ENCODE results near the gene MYO1B. TPM values are rescaled to one million over a fixed set of nuclear protein-coding genes. Genes with fewer than 3 reads are reported as not detected.

MYO1B gene
- polyA plus RNA-seq, 1 donor from 2014 or later, result 72.2 TPM

DNA sequence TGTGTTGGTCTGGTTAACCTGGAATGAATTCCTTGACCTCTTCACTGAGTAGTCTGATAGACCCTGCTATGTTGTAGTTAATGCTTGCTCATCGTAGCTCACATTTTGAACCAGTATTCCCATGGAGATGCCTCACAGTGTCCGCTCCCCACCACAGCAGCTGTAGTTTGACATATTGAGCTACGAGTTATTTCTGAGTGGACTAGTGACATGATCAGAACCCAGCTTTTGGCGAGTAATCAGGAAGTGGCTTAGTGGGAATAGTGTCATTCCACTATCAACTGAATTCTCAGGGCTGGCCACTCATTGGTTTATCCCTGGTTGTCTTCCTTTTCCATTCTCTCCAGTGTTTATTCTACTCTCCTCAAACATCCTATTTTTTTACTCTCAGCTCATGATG lies 102.7 kb downstream of the MYO1B start:
- Histone ChIP-seq H3K9ac (ENCODE audit: low read length) (no peak overlapping the region), H2AFZ (ENCODE audit: low read depth, low read length) (no peak overlapping the region), H3K9me2 (ENCODE audit: insufficient read depth, low read length) (no peaks in the 10 kb centered on the region), H3K27me3 (ENCODE audit: insufficient read depth, low read depth, low read length) (no peaks in the 10 kb centered on the region), H3K79me2 (replicated peaks; ENCODE audit: insufficient read depth, low read length) (peaks cover 3% of the 10 kb centered on the region), H3K4me2 (ENCODE audit: low read length) (no peak overlapping the region), H3F3A (ENCODE audit: insufficient read depth, low read length, poor library complexity, severe bottlenecking) (no peaks in the 10 kb centered on the region), H3K27ac (ENCODE audit: low read length) (no peak overlapping the region), H3K36me3 (ENCODE audit: insufficient read depth, low read length) (no peaks in the 10 kb centered on the region), H3K9me3 (ENCODE audit: low read length) (no peaks in the 10 kb centered on the region), H3K4me3 (ENCODE audit: low read length) (no peak overlapping the region), H4K20me1 (ENCODE audit: insufficient read depth) (no peaks in the 10 kb centered on the region)
- TF ChIP-seq MXI1 (conservative IDR thresholded peaks at IDR 0.05; ENCODE audit: poor library complexity, severe bottlenecking) (no peak), RAD21 (conservative IDR thresholded peaks at IDR 0.05) (no peak), EZH2 (IDR thresholded peaks at IDR 0.05; ENCODE audit: borderline replicate concordance, insufficient read depth, low read length, poor library complexity, severe bottlenecking) (no peak), POLR2AphosphoS5 (IDR thresholded peaks at IDR 0.05) (no peak), EP300 (conservative IDR thresholded peaks at IDR 0.05; ENCODE audit: poor library complexity, severe bottlenecking) (no peak), SMC3 (conservative IDR thresholded peaks at IDR 0.05; ENCODE audit: poor library complexity) (no peak), TAF1 (IDR thresholded peaks at IDR 0.05; ENCODE audit: low read depth) (no peak)
- TF ChIP-seq, protein P1, sequence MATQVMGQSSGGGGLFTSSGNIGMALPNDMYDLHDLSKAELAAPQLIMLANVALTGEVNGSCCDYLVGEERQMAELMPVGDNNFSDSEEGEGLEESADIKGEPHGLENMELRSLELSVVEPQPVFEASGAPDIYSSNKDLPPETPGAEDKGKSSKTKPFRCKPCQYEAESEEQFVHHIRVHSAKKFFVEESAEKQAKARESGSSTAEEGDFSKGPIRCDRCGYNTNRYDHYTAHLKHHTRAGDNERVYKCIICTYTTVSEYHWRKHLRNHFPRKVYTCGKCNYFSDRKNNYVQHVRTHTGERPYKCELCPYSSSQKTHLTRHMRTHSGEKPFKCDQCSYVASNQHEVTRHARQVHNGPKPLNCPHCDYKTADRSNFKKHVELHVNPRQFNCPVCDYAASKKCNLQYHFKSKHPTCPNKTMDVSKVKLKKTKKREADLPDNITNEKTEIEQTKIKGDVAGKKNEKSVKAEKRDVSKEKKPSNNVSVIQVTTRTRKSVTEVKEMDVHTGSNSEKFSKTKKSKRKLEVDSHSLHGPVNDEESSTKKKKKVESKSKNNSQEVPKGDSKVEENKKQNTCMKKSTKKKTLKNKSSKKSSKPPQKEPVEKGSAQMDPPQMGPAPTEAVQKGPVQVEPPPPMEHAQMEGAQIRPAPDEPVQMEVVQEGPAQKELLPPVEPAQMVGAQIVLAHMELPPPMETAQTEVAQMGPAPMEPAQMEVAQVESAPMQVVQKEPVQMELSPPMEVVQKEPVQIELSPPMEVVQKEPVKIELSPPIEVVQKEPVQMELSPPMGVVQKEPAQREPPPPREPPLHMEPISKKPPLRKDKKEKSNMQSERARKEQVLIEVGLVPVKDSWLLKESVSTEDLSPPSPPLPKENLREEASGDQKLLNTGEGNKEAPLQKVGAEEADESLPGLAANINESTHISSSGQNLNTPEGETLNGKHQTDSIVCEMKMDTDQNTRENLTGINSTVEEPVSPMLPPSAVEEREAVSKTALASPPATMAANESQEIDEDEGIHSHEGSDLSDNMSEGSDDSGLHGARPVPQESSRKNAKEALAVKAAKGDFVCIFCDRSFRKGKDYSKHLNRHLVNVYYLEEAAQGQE (IDR thresholded peaks at IDR 0.05; ENCODE audit: borderline replicate concordance), result no peak
- TF ChIP-seq, protein P2, sequence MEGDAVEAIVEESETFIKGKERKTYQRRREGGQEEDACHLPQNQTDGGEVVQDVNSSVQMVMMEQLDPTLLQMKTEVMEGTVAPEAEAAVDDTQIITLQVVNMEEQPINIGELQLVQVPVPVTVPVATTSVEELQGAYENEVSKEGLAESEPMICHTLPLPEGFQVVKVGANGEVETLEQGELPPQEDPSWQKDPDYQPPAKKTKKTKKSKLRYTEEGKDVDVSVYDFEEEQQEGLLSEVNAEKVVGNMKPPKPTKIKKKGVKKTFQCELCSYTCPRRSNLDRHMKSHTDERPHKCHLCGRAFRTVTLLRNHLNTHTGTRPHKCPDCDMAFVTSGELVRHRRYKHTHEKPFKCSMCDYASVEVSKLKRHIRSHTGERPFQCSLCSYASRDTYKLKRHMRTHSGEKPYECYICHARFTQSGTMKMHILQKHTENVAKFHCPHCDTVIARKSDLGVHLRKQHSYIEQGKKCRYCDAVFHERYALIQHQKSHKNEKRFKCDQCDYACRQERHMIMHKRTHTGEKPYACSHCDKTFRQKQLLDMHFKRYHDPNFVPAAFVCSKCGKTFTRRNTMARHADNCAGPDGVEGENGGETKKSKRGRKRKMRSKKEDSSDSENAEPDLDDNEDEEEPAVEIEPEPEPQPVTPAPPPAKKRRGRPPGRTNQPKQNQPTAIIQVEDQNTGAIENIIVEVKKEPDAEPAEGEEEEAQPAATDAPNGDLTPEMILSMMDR (IDR thresholded peaks at IDR 0.05; ENCODE audit: poor library complexity, severe bottlenecking), result no peak

DNA sequence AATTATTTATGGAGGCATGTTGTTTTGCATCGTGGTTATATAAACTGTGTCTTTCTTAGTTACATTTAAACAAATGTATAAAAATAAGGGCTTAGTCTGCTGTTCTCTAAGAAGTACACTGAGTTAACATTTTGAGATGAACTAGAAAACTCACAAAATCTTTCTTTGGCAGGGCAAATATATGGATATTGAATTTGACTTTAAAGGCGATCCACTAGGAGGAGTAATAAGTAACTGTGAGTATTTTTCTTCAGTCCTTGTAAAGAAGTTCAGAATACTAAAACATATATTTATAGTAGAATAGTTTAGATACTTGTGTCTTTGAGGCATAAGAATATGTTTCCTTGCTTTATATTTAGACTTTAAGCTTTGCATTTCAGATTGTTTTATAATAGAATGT lies 104.8 kb downstream of the MYO1B start:
- Histone ChIP-seq H3K9me2 (ENCODE audit: insufficient read depth, low read length) (no peaks in the 10 kb centered on the region), H3K9ac (ENCODE audit: low read length) (no peak overlapping the region), H3K4me2 (ENCODE audit: low read length) (no peak overlapping the region), H3K27ac (ENCODE audit: low read length) (no peak overlapping the region), H3K4me3 (ENCODE audit: low read length) (no peak overlapping the region), H3K27me3 (ENCODE audit: insufficient read depth, low read depth, low read length) (no peaks in the 10 kb centered on the region), H2AFZ (ENCODE audit: low read depth, low read length) (no peak overlapping the region), H3K36me3 (ENCODE audit: insufficient read depth, low read length) (no peaks in the 10 kb centered on the region), H3F3A (ENCODE audit: insufficient read depth, low read length, poor library complexity, severe bottlenecking) (no peaks in the 10 kb centered on the region), H3K9me3 (ENCODE audit: low read length) (no peaks in the 10 kb centered on the region), H4K20me1 (ENCODE audit: insufficient read depth) (no peaks in the 10 kb centered on the region), H3K79me2 (replicated peaks; ENCODE audit: insufficient read depth, low read length) (peaks cover 3% of the 10 kb centered on the region)
- no peak for TF ChIP-seq MXI1 (conservative IDR thresholded peaks at IDR 0.05; ENCODE audit: poor library complexity, severe bottlenecking)
- no peak for TF ChIP-seq TAF1 (IDR thresholded peaks at IDR 0.05; ENCODE audit: low read depth)
- no peak for TF ChIP-seq SMC3 (conservative IDR thresholded peaks at IDR 0.05; ENCODE audit: poor library complexity)
- TF ChIP-seq, protein P2 (IDR thresholded peaks at IDR 0.05; ENCODE audit: poor library complexity, severe bottlenecking), result no peak
- no peak for TF ChIP-seq POLR2AphosphoS5 (IDR thresholded peaks at IDR 0.05)
- TF ChIP-seq, protein P1 (IDR thresholded peaks at IDR 0.05; ENCODE audit: borderline replicate concordance), result no peak
- TF ChIP-seq EZH2 (IDR thresholded peaks at IDR 0.05; ENCODE audit: borderline replicate concordance, insufficient read depth, low read length, poor library complexity, severe bottlenecking), result no peak
- no peak for TF ChIP-seq EP300 (conservative IDR thresholded peaks at IDR 0.05; ENCODE audit: poor library complexity, severe bottlenecking)
- TF ChIP-seq RAD21 (conservative IDR thresholded peaks at IDR 0.05), result no peak
